GM12872 (cell line): ENCODE results near the gene IRF2.

ENCODE experiments used
- CTCF ChIP-seq: IDR thresholded peaks from 3 replicates; pipeline ENCODE4 v1.5.1; 2011; ENCODE audit warnings: low read depth, mild to moderate bottlenecking, low read length, moderate library complexity; ENCODE audit not compliant: insufficient read depth

Gene IRF2

GRCh38 chr4:184448141-184448540 is 26.2 kb downstream of the IRF2 start:
- no peak for TF ChIP-seq CTCF

- TF ChIP-seq CTCF: no peak
These were observed 26.7 kb downstream of the IRF2 start for GRCh38 chr4:184447664-184448063.

- no peak for TF ChIP-seq CTCF
These were observed 28.2 kb downstream of the IRF2 start for GRCh38 chr4:184446132-184446658.

- no peak for TF ChIP-seq CTCF
These were observed 29.4 kb downstream of the IRF2 start for GRCh38 chr4:184444953-184445309.

- TF ChIP-seq CTCF: no peak
These were observed 30.0 kb downstream of the IRF2 start for GRCh38 chr4:184444215-184444952.

GRCh38 chr4:184443318-184443717 is 31.0 kb downstream of the IRF2 start:
- TF ChIP-seq CTCF: no peak

GRCh38 chr4:184442314-184442635 is 32.1 kb downstream of the IRF2 start:
- no peak for TF ChIP-seq CTCF
